Stimulated activated CD4-positive, alpha-beta T cell treated with anti-CD3 and anti-CD28 coated beads, Interleukin-1b, Interleukin-23, amount 100 ng/mL, for 48 hours (primary cell): ENCODE data around the gene AKR1B1.

Experiments
- DNase-seq: peaks from one replicate; pipeline ENCODE4 v3.0.0-alpha.2; 2020

The AKR1B1 gene

DNA sequence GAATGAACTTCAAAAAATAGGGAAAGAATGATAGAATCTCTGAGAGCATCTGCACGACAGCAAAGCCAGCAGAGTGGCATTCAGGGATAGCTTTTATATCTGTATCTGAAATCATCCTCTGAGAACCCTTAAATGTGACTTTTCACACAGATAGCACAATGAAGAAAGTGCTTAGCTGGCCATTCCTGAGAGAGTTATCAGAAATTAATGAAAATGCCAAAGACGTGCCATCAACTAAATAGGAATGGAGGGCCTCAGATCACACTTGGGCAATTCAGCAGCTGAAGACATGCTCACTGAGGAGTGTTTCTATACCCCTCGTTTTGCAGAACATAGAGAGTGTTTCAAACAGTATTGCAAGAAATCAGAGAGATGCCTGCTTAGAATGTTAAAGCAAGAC, 51.6 kb downstream of the AKR1B1 start:
- DNase-seq, result no peak

DNA sequence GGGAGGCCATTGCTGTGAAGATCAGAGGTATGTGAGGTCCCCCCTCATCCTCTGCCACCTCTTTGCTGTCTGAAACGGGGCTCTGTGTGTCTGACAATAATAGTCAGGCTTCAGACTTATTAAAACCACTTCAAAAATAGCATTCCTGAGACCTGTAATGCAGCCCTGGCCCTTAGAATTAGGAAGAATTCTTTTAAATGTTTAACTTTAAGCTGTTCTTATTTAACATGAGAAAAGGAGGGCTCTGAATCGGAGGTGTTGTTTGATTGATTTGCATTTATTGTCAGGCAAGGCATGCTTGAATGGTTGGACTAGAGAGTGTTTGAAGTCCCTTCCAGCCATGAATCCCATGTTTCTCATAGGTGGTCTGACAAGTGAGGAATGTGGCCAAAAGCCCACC, 52.5 kb downstream of the AKR1B1 start:
- DNase-seq, result no peak

DNA sequence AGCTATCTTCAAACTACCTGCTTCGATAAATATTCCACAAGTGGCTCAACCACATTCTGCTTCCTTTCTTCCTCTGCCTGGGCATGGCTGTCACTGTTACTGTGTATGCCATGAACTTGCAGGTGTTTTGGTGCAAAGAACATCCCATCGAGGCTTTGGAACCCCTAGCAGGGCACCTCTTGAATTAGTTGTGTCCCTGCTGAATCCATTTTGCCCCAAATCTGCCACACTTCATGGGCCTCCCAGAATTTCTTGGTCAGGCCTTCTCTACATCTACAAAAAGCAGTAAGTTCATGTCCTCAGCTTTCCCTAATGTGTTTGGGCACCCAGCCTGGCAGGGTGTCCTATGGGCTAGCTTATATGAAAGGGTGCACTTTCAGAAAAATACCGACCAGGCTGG, 53.6 kb downstream of the AKR1B1 start:
- DNase-seq, result no peak

DNA sequence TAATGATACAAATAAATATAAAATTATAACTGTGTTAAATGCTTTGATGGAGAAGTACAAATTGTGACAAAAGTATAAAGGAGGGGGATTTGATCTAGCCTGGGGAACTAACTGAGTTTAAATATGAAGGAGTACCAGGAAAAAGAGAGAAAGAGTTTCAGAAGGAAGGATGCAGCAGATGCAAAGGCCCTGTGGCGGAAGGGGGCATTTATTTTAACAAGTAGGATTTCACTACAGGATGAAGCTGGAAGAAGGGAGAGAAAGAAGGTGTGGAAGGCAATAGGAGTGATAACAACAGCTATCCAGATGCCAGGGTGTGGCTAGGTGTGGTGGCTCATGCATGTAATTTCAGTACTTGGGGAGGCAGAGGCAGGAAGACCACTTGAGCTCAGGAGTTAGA, 55.8 kb downstream of the AKR1B1 start:
- DNase-seq, result no peak

DNA sequence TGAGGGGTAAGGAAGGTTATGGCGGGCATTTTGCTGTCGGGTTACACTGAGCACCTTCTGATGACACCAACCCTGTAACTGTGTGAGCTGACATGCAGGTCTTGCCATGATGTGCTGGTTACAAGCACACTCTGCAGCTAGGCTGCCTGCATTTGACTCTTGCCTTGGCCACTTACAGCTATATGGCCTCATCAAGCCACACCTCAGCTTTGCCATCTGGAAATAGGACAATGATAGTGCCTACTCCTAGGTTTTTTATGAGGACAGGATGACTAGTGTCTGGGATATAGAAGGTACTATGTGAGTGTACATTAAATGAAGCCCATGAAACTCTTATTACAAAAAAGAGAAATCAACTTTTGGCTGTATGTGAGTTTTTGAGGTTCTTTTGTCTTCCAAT, 58.0 kb downstream of the AKR1B1 start:
- no peak for DNase-seq

DNA sequence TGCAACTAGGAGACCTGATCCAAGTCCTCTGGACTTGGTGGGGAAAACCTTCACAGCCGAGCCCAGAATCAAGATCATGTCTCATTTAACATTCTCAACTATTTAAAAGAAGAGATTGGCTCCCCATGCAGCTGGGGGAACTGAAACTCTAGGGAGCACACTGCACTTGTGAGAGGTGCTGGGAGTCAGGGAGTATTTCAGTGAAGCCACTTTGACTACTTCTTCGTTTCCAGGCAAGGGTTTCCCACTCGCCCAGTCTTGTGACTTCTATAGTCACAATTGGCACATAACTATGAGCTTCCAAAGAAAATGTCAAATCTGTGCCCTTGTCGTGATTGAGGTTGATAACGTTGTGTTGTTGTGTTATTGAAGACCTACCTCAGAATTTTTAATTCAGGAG, 62.9 kb downstream of the AKR1B1 start:
- DNase-seq, result no peak

DNA sequence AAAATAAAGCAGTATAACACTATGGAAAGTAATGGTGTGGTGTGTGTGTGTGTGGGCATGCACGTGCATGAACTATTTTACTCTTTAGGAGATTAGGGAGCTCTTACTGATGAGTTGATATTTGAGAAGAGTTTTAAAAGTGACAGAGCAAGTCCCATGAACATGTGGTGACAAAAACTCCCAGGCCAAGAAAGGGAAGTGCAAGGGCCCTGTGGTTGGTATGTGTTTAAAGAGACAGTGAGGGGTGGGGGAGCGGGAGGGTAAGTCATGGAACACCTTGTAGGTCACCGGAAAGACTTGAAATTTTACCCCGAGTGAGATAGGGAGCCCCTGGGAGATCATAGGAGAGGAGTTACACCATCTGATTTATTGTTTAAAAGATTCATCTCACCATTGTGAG, 63.3 kb downstream of the AKR1B1 start:
- DNase-seq, result no peak

DNA sequence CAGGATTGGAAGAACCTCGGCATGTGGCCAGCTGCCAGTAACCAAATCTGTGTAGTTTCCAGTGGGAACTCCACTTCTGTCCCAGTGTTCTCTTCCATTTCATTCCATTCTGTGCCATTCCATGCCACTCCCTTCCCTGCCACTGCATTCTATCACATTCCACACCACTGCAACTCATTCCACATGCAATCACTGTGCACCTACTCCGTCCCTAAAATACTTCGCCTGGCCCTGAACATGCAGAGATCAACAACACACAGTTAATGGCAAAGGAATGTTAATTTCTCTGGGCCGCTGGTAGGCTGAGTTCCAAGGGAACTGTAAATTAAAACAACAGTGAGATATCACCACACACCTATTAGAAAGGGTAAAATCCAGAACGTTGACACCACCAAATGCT, 64.8 kb downstream of the AKR1B1 start:
- no peak for DNase-seq
